HG02610 (cell line): ENCODE data around the gene UBE2QL1.

Experiments used
- ATAC-seq: cut with Tn5 transposase; IDR thresholded peaks from one replicate; pipeline ENCODE4 v1.9.1; 2021; ENCODE audit warnings: mild to moderate bottlenecking, moderate library complexity; ENCODE audit not compliant: unreplicated experiment

The UBE2QL1 gene, protein sequence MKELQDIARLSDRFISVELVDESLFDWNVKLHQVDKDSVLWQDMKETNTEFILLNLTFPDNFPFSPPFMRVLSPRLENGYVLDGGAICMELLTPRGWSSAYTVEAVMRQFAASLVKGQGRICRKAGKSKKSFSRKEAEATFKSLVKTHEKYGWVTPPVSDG

DNA sequence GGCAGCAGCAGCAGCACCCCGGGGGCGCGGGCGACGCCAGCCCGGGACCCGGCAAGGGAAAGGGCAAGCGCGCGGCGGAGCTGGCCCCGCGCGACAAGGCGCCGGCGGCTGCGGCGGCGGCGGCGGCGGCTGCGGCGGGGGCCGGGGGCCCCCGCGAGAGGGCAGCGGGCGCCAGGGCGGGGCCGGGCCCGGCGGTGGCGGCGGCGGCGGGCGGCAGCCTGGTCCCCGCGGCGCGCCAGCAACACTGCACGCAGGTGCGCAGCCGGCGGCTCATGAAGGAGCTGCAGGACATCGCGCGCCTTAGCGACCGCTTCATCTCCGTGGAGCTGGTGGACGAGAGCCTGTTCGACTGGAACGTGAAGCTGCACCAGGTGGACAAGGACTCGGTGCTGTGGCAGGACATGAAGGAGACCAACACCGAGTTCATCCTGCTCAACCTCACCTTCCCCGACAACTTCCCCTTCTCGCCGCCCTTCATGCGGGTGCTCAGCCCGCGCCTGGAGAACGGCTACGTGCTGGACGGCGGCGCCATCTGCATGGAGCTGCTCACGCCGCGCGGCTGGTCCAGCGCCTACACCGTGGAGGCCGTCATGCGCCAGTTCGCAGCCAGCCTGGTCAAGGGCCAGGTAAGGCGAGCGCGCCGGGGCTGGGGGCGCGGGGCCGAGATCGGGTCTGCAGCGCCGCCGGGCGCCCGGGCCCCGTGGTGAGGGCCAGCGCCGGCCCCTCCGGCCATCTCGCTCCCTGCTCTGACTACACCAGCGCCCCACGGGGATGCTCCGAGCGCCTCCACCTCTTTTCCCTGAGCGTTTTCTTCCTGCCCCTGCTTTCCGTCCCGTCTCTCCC, at the start of gene UBE2QL1:
TSS of gene UBE2QL1 (plus strand) at position 238 of the 843 bp plus-strand sequence. CDS start at position 273, 35 bp downstream.
- ATAC-seq = no peak

DNA sequence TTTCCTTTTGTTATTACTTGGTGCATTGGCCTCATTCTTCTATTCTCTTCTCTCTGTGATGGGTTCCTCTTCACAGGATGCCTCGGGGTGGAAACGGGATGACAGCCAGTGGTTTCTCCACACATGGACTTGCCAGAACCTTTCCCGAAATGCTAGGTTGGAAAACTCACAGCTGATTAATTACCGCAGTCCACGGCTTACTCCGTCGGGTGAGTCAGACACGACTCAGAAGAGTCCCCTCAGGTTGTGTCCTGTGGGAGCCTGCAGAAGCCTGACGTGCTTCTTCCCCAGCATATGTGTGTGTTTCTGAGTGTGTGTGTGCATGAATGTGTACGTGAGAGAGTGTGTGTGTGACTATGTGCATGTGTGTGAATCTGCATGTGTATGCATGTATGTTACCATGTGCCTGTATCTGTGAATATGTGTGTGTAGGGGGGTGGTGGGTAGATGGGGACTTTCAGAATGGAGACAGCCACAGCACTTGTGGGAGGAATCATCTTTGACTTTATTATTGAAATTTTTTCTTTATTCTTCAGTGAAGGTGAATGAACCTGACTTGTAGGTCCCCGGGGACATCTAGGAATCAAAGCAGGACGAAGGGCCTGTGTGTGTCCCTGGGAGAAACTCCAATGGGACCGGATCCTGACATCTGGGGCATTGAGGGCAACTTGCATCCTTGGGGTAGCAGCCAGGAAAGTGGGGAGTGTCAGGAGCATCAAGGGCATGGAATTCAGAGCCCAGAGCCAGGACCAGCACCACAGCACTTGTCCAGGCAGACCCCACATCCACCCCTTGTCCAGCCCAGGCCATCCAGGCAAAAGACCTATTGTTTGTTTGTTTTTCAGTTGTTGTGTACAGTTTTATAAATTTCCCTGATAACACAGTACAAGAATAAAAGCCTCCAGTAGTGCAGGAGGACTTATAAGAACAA, 48.4 kb upstream of the UBE2QL1 start:
- ATAC-seq = no peak

DNA sequence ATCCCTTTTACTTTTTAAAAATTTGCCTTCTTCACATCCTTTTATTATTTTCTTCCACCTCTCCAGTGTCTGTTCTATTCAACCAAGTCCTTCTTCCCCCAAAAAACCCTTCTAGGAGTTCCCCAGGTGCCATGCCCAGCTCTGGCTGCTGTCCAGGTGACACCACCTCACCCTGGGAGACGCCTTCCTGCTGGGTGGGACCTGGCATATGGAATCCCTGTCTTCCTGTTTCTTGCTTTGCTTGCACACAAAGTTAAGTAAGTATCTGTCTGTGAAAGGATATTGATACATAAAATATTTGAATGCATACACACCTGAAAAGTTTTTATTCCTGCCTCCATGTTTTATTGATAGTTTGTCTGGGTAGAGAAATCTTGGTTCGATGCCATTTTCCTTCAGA, 47.2 kb upstream of the UBE2QL1 start:
- no peak for ATAC-seq

DNA sequence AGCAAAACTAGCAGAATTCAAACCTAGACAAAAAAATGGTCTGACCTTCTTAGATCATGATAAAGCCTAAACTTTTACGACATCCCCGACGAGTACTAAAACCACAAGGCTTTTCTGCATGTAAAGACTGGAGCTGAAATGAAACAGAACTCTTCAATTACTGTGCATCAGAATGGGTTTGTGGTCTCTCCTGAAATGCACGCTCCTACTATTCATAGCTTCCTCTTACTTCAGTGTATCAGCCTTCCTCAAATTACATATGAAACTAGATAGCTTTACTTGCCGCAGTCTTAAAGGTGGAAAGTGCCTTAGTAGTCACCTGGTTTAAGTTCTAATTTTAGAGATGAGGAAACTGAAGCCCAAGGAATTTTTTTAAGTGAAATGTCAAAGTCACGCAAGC, 45.7 kb upstream of the UBE2QL1 start:
- ATAC-seq = peak; percentile 57

DNA sequence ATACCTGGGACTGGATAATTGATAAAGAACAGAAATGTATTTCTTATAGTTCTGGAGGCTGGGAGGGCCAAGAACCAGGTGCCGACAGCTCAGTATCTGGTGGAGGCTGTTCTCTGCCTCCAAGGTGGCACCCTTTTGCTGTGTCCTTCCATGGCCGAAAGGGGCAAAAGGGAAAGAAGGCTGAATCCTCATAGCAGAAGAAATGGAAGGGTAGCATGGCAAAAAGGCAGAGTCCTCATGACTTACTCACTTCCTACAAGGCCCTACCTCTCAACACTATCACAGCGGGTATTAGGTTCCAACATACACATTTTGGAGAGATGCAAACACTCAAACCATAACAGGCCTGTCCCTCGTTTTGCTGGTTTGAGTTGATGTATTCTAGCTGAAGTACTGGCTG, 45.2 kb upstream of the UBE2QL1 start:
- no peak for ATAC-seq

DNA sequence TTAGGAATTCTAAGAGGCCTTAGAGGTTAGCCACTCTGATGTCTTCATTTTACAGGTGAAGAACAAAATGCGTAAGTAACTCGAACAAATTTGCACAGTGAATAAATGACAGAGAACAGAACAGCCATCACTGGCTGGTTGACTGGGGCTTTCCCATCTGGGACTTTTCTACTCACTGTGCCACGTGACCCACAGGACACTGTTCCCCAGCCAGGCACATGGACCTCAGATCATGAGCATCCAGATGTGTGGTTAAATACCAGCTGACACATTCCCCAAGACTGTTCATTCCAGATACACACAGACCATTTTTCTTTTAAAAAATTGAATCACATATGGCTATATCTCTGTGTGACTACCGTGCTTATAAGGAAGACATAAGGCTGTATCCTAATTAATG, 44.5 kb upstream of the UBE2QL1 start:
- ATAC-seq = peak; percentile 77

DNA sequence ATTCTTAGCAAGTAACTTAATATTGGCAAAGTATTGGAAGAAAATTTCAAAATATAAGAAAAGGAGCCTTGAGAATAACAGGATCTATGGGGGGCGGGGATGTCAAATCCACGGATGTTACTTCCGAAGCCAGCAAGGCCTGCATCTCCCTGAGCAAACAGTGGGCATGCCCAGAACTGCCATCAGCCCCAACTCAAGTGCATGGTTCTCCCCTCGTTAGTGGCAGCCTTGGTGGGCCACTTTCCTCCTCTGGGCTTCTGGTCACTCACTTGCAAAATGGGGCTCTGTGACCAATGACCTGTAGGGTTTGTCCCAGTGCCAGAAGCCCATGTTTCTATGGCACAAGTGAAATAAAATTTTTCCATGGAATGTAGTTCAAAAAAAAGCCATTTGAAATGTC, 43.1 kb upstream of the UBE2QL1 start:
- no peak for ATAC-seq

DNA sequence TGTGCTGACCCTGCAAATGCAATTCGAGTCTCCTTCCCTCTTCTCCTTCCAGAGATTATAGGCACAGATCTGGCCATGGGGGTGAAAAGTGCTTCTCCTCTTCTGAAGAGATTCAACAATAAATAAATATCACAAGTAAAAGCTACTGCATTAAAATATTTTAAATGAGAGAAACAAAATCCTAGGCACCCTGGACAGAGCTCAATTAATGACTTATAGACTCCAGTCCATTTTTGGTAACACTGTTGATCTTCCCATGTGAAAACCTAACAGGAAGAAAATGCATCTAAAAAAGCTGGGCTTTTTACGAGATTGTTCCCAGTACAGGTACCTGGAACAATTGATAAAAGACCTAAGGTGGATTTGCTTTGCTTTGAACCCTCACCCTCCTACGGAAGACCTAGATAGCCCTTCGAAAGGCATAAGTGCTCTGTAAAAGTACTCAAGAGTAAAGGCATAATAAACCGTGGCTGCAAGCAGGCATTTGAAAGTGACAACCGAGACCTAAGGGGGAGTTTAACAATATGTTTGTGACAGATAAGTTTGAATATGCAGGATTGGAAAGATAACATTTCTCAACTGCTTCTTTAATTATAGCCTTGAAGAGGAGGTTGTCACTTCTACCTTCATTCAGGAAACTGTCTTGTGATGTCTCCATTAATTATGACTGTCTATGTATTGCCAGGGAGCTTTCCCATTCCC, 41.0 kb upstream of the UBE2QL1 start:
- no peak for ATAC-seq

DNA sequence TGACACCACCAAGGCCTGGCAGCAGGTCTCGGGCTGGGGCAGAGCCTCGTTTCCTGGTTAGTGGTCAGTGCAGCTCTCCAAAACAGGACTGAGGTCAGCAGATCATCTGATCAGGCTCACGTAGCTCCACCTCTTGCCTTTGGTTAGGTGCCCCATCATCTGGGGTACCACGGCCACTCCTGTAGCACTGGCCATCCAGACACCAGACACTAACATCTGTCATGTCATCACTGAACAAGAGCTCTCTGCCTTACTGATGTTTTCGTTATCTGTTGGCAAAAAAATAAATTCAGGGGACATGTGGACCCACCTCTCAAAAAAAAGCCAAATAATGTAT, 40.4 kb upstream of the UBE2QL1 start:
- ATAC-seq = no peak

DNA sequence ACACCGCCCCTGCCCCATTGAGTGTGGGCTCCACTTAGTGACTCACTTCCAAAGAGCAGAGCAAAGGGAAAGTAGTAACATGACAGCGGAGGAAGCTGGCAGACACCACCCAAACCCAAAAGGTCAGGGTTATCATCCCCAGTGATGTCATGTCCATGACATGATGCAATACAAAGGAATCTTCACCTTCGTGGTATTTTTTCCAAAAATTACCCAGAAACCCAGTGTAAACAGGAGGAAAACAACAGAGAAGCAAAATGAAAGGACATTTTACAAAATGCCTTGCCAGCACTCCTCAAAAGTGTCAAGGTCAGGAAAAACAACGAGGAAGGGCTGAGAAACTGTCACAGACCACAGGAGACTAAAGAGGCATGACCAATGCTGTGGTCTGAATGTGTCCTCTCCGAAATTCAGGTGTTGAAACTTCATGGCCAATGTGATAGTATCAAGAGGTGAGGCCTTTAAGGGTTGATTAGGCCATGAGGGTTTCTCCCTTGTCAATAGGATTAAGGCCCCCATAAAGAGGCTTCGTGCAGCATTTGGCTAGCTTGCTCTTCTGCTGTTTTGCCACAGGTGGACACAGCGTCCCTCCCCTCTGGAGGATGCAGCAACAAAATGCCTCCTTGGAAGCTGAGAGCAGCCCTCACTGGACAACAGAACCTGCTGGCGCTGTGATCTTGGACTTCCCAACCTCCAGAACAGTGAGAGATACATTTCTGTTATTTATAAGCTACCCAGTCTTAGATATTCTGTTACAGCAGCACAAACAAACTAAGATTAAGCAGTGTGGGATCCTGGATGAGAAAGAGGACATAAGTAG, 39.8 kb upstream of the UBE2QL1 start:
- no peak for ATAC-seq

DNA sequence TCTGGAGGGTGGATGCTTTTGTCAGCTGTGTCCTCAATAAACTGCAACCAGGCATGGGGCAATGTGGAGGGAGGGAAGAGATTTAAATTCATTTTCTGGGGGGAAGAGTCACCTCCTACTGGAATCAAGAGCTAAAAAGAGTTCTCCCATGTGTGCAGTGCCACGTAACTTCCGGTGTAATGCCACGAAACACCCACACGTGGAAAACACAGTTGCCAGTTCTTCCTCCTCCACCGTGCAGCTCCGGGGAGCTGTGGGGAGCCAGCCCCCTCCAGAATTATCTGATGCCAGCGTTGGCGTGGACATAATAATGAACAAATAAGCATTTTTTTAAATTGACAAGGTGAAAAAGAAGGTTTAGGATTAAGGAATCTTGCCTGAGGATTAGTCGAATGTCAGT, 38.2 kb upstream of the UBE2QL1 start:
- no peak for ATAC-seq

DNA sequence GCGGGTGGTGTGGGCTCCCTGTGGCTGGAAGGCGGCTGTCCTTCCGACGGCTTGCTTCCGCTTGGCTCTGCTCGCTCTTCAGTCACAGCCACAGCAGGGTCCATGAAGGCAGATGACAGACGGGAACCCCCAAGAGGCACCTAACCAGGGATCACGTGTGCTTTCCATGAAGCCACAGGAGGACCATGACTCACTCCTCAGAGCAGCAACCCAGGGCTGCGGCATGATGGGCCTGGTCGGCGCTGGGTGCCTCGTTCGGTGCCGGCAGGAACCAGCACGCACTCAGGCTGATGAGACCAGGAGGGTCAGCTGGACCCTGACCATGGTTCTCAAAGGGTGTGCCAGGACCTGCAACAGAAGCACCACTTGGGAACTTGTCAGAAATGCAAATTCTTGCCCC, 37.5 kb upstream of the UBE2QL1 start:
- no peak for ATAC-seq

DNA sequence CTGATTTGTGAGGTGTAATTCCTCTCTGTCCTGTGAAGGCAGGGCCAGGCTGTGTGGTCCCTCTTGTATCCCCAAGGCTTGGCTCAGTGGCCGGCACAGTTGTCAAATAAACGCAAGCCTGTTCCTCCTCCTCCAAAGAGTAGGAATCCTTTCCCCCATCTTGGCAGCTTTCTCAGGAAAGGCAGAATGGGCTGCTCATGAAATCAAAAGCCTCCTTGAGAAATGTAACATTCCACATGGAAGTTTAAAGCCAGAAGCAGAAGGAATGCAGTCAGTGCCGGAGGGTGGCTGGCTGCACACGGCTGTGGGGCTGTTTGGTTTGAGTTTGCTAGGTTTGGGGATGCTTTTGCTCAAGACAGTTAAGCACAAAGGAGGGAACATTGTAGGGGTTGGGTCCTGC, 35.8 kb upstream of the UBE2QL1 start:
- ATAC-seq = no peak

DNA sequence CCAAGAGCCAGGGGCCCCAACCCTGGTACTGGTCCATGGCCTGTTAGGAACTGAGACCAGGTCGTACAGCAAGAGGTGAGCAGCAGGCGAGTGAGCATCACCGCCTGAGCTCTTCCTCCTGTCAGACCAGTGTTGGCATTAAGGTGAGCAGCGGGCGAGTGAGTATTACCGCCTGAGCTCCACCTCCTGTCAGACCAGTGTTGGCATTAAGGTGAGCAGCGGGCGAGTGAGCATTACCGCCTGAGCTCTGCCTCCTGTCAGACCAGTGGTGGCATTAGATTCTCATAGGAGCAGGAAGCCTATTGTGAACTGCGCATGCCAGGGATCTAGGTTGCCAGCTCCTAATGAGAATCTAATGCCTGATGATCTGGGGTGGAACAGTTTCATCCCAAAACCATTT, 31.0 kb upstream of the UBE2QL1 start:
- no peak for ATAC-seq

DNA sequence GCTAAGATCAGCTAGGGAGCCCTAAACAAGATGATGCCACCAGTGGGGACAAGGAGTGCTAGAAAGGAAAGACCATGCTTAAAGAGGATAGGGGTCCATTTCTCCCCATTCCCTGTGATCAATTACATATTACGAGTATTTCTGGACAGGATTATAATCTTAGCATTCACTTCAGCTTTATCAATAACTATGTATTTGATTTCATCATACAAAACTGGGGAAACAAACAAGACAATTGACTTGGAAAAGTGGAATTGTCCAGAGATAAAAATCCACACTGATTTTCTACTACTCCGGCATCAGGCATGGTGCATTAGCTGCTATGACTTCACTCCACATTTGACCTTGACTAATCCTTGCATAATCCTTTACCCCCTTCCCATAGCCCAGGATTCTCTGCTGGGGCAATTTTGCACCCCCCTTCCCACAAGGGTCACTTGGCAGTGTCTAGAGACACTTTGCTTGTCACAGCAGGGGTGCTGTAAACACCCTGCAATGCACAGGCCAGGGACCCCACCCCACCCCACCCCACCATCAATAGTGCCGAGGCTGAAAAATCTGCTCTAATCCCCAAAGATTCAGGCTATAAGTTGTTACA, 29.9 kb upstream of the UBE2QL1 start:
- ATAC-seq = no peak

DNA sequence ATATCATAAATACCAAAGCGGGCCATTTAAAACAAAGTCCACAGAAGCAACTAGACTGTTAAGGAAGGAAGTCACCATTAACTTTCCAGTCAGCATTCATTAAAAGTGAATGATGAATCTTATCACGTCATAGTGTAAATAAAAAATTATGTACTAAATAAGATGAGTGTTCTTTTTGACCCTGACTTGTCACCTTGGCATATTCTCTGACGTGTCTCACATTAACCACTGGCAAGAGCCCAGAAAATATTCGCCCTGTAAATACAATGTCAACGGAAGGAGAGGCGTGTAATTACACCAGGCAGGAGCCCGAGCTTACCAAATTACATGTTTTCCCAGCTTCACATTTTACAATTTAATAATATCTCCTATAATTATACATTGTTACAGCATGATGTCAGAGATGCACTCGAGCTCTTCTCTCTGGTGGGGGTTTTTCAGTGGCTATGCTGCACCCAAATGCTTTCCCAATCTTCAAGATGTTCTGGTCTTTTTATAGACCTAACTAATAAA, 29.3 kb upstream of the UBE2QL1 start:
- no peak for ATAC-seq

DNA sequence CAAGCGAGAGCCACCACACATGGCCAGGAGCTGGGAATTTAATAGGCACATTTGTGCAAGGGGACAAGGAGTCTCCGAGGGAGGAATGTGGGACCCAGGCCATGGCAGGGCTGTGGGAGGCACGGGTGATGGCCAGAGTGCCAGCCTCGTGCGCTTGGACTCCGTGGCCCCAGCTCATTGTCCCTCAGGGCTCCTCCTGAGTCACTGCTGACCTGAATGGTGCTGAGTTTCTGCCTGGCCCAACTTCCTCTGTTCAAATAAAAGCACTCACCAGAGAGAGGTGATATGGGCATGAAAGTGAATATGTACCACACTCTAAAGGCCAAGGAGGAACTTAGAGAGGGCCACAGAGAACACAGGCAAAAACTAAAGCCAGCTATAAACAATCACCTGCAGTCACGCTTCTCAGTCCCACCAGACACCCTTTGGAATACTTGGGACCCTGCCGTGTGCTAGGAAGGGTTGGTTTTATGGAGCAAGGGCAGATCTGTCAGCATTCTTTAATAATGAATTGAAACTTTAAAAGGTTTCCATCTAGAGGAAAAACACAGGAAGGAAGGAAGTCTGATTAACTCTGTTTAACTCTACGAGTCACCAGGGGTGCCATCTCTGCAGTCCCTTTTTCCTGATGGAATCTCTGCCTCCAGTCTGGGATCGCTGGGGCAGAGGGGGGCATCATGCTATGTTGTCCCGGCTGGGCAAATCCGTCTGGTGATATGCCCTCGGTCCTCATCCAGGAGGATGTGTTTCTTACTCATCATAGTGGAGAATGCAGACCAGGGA, 25.1 kb upstream of the UBE2QL1 start:
- no peak for ATAC-seq

DNA sequence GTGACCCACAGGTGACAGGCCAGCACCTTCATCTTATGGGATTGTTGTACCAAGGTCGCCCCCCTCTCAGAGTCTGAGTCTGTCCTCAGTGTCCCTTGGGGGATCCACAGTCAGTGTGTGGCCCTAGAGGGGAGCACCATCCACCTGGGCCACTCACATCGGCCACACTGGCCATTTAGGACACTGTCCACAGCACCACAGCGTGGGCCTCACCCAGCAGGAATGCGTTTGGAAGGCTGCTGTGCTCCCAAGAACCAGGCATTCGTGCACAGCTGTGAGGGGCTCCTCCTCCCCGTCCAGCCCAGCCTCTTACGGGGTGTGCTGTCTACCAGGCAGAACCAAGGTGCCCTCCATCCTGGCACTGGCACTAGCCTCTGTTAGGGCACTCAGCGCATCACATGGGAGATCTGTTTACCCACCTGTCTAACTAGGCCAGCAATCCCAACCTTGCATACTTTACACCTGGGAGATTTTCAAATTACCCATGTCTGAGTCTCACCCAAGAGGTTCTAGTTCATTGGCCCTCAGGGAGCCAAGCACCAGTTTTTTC, 24.5 kb upstream of the UBE2QL1 start:
- ATAC-seq = no peak

DNA sequence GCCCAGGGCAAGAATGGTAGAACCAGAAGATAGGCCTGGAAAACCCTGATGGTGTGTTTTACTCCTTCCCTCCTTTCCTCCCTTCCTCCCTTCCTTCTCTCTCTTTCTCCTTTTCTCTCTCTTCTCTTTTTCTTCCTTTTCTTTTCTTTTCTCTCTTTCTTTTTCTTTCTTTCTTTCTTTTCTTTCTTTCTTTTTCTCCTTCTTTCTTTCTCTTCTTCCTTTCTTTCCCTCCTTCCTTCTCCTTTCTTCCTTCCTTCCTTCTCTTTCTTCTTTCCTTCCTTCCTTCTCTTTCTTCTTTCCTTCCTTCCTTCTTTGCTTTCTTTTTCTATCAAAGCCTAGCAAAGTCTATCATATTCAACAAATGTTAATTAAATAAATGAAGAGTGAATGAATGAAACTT, 24.0 kb upstream of the UBE2QL1 start:
- no peak for ATAC-seq
